Loucy (cell line): Measurements from ENCODE around the gene GOLGA8H.
"Not testable (repeated sequence)": the region's sequence is repeated elsewhere in the genome, so short reads cannot be mapped to it uniquely, and the experiment has no call there.

Experiments used
- H2AFZ ChIP-seq: fragments of 200-600 bp; sonication (generic); 2 replicates; pipeline ENCODE4 v1.6.0; 2016; ENCODE audit warnings: antibody characterized with exemption, mild to moderate bottlenecking, low read length, moderate library complexity
- H3F3A ChIP-seq: fragments of 200-600 bp; 2 replicates; pipeline ENCODE4 v1.6.0; 2016; ENCODE audit warnings: antibody characterized with exemption, low read depth, mild to moderate bottlenecking
- H3K27me3 ChIP-seq: fragments of 200-600 bp; sonication (generic); 2 replicates; pipeline ENCODE4 v1.6.1; 2014; ENCODE audit warnings: low read length, mild to moderate bottlenecking; ENCODE audit not compliant: insufficient read depth, poor library complexity, severe bottlenecking
- H3K36me3 ChIP-seq: fragments of 200-600 bp; sonication (generic); 2 replicates; pipeline ENCODE4 v1.6.1; 2016; ENCODE audit warnings: low read length; ENCODE audit not compliant: insufficient read depth
- H3K4me1 ChIP-seq: fragments of 200-600 bp; sonication (generic); 2 replicates; pipeline ENCODE4 v1.5.1; 2014; ENCODE audit warnings: low read length, mild to moderate bottlenecking; ENCODE audit not compliant: insufficient read depth, poor library complexity, severe bottlenecking
- H3K4me2 ChIP-seq: fragments of 200-600 bp; sonication (generic); 2 replicates; pipeline ENCODE4 v1.6.0; 2014; ENCODE audit warnings: antibody characterized with exemption, low read length, low read depth, mild to moderate bottlenecking; ENCODE audit not compliant: poor library complexity, severe bottlenecking
- H3K4me3 ChIP-seq: fragments of 200-600 bp; sonication (generic); 2 replicates; pipeline ENCODE4 v1.5.1; 2014; ENCODE audit warnings: low read length, mild to moderate bottlenecking, mixed read lengths; ENCODE audit not compliant: poor library complexity, severe bottlenecking
- H3K79me2 ChIP-seq: fragments of 200-600 bp; sonication (generic); 2 replicates; pipeline ENCODE4 v1.6.1; 2014; ENCODE audit warnings: low read length; ENCODE audit not compliant: insufficient read depth
- H3K9ac ChIP-seq: fragments of 200-600 bp; sonication (generic); 2 replicates; pipeline ENCODE4 v1.6.0; 2014; ENCODE audit warnings: mild to moderate bottlenecking, low read depth, low read length, moderate library complexity; ENCODE audit not compliant: poor library complexity, severe bottlenecking
- H3K9me2 ChIP-seq: fragments of 200-600 bp; sonication (generic); replicated peaks from 2 replicates; pipeline ENCODE4 v1.6.1; 2016; ENCODE audit warnings: low read depth, low read length, mixed read lengths
- H3K9me3 ChIP-seq: fragments of 200-600 bp; sonication (generic); 2 replicates; pipeline ENCODE4 v1.6.1; 2014; ENCODE audit warnings: mild to moderate bottlenecking, antibody characterized with exemption, low read length, low read depth; ENCODE audit not compliant: insufficient read depth
- H4K20me1 ChIP-seq: fragments of 200-600 bp; sonication (generic); 2 replicates; pipeline ENCODE4 v1.6.0; 2014; ENCODE audit warnings: antibody characterized with exemption, low read length, mild to moderate bottlenecking; ENCODE audit not compliant: insufficient read depth, poor library complexity, severe bottlenecking
- TF ChIP-seq, protein P1 (sequence below): fragments of 200-600 bp; sonication (generic); conservative IDR thresholded peaks from 2 replicates; pipeline ENCODE4 v1.5.1; 2014; ENCODE audit warnings: mild to moderate bottlenecking, antibody characterized with exemption, low read length

Gene GOLGA8H

GRCh38 chr15:30621342-30621741 lies 17.5 kb downstream of the GOLGA8H start:
- H3K4me3 ChIP-seq, H4K20me1 ChIP-seq, H3K9me3 ChIP-seq, H2AFZ ChIP-seq, H3K36me3 ChIP-seq, H3K9me2 ChIP-seq, H3F3A ChIP-seq, H3K4me2 ChIP-seq, H3K9ac ChIP-seq, H3K4me1 ChIP-seq, H3K27me3 ChIP-seq: not testable (repeated sequence)
- peaks cover 25% of the 10 kb centered on the region for H3K79me2 ChIP-seq

DNA sequence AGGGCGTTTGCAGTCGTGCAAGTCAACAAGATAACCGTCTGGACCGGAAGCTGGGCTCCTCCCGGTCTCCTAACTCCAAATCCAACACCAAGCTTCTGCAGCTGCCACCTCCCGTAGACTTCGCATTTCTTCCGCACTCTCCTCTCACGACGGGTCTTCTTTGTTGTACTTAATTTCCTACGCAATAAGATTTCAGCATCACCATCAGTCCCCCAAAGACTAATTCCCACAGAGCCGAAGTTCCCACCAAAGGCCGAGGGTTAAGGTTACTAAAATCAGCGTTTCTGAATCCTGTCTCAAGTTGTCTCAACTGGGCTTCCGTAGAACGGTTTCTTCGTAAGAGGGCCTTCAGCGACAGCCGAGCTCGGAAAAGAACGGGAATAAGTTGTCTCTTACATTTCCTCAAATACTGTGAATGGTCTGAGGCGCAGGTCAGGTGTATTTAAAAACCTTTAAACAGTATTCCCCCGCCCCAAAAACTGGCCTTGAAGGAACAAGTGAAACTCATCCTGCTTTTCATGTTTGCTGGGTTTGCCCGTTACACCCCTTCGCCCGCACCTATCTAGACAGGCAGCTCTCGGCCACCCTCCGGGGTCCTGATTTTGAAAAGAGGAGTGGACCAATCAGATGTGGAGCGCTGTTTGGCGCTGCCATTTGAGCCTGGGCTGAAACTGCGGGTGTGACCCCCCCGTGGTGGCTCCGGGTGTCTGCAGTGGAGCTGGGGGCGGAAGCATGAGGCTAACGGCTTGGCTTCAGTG lies 21.8 kb downstream of the GOLGA8H start, which contains the start of gene ARHGAP11B:
Gene ARHGAP11B (plus strand): TSS at position 693 of the 758 bp plus-strand sequence.
- not testable (repeated sequence) for H3K9me2 ChIP-seq, H3K27me3 ChIP-seq, H3F3A ChIP-seq, H3K9me3 ChIP-seq, H3K36me3 ChIP-seq
- H3K9ac ChIP-seq = peak within 1 kb of the TSS; percentile 99
- H4K20me1 ChIP-seq = peaks cover 18% of the 10 kb centered on the region
- TF ChIP-seq, protein P1, sequence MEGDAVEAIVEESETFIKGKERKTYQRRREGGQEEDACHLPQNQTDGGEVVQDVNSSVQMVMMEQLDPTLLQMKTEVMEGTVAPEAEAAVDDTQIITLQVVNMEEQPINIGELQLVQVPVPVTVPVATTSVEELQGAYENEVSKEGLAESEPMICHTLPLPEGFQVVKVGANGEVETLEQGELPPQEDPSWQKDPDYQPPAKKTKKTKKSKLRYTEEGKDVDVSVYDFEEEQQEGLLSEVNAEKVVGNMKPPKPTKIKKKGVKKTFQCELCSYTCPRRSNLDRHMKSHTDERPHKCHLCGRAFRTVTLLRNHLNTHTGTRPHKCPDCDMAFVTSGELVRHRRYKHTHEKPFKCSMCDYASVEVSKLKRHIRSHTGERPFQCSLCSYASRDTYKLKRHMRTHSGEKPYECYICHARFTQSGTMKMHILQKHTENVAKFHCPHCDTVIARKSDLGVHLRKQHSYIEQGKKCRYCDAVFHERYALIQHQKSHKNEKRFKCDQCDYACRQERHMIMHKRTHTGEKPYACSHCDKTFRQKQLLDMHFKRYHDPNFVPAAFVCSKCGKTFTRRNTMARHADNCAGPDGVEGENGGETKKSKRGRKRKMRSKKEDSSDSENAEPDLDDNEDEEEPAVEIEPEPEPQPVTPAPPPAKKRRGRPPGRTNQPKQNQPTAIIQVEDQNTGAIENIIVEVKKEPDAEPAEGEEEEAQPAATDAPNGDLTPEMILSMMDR = 0 out of 2 replicates have a peak, but pooled peaks have one; percentile 15
- peaks cover 68% of the 10 kb centered on the region for H3K79me2 ChIP-seq
- peaks cover 21% of the 10 kb centered on the region for H3K4me1 ChIP-seq
- H3K4me3 ChIP-seq = peak within 1 kb of the TSS; percentile 87
- H3K4me2 ChIP-seq = peak within 1 kb of the TSS; percentile 96
- peak within 1 kb of the TSS; percentile 93 for H2AFZ ChIP-seq

DNA sequence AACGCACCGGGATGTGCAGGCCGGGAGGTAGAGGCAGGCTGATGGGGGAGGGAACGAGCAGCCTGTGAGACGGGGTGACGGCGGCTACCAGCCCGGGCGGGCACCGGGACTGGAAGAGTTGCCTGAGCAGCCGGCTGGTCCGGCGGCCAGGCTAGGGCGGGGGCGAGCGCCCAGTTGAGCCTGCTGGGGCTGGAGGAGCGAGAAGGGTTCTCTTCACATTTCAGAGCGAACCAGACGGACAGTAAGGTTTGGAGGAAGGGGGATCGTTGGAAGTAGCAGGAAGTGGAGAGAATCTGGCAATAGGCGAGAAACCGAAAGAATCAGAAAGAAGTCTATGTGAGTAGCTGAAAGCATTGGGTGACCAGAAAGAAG lies 22.4 kb downstream of the GOLGA8H start:
- H3K4me2 ChIP-seq = peak overlapping the region; percentile 96
- not testable (repeated sequence) for H3K27me3 ChIP-seq

DNA sequence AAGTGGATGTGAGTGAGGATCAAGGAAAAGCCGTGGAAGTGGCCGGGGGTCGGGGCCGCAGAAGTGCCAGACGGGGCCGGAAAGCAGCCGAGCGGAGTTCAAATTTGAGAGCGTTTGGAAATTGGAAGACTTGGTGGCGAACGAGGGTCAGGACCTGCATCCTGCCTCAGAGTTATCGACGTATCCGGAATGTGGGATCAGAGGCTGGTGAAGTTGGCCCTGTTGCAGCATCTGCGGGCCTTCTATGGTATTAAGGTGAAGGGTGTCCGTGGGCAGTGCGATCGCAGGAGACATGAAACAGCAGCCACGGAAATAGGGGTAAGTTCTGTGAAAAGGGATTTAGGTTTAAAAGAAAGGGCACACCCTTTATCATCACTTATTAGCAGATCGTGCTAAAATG lies 22.8 kb downstream of the GOLGA8H start:
- peaks cover 21% of the 10 kb centered on the region for H3K4me1 ChIP-seq
- peaks cover 76% of the 10 kb centered on the region for H3K79me2 ChIP-seq
- not testable (repeated sequence) for H3K27me3 ChIP-seq, H3K9me3 ChIP-seq, H3F3A ChIP-seq, H3K9me2 ChIP-seq, H3K36me3 ChIP-seq
- peak overlapping the region; percentile 65 for H2AFZ ChIP-seq
- H3K4me3 ChIP-seq = peak overlapping the region; percentile 87
- peak overlapping the region; percentile 99 for H3K9ac ChIP-seq
- peak overlapping the region; percentile 96 for H3K4me2 ChIP-seq
- H4K20me1 ChIP-seq = peaks cover 23% of the 10 kb centered on the region

More for the DNA sequence above, 22.4 kb downstream of the GOLGA8H start:
- Histone ChIP-seq H3K9ac (peak overlapping the region; percentile 99), H3K4me3 (peak overlapping the region; percentile 87), H3K4me1 (peaks cover 21% of the 10 kb centered on the region), H4K20me1 (peaks cover 18% of the 10 kb centered on the region), H2AFZ (peak overlapping the region; percentile 65), H3K79me2 (peaks cover 72% of the 10 kb centered on the region)
- TF ChIP-seq, protein P1 = 0 out of 2 replicates have a peak, but pooled peaks have one; percentile 3
- not testable (repeated sequence) for H3F3A ChIP-seq, H3K36me3 ChIP-seq, H3K9me2 ChIP-seq, H3K9me3 ChIP-seq
